Measurements from ENCODE around the gene IL1RAPL1.

DNA sequence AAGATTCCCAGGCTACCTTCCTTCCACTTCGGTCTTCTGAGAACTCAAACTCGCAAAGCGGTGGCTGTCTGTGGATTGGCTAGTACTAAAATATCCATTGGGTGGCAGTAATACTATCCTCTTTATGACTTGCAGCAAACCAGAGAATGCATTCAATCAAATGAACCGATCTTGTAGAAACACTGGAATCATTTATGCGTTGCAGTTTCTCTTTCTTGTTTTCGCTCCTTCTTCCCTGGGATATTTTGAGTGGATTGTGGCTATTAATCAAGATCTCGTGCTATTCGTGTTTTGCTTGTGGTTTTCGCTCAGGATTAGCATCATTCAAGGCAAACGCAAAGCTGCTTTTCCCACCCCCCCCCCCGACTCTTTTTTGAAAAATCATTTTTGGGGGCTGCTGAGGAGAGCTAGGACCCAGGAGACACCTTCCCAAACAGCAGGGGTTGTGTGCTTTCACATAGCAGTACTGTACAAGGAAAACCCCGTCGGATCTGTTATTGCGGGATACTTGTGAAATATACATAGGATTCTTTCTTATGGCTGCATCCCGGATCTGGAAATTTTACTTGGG lies at the start of gene IL1RAPL1:
- no peak for TF ChIP-seq CTCF (IDR thresholded peaks at IDR 0.05; ENCODE audit: extremely low read depth in 1 of 2, insufficient read depth in 1 of 2, low read depth in 1 of 2, low read length in 2 of 2)
- TF ChIP-seq POLR2A (IDR thresholded peaks at IDR 0.05; ENCODE audit: low read depth, low read length) = no peak
- no peak for TF ChIP-seq FOS (IDR thresholded peaks at IDR 0.05; ENCODE audit: borderline replicate concordance, insufficient read depth, low read length)
- no peak for TF ChIP-seq POLR2AphosphoS5 (IDR thresholded peaks at IDR 0.05; ENCODE audit: insufficient read depth, low read depth, low read length)

All from endothelial cell of umbilical vein (primary cell).